HG03103 (cell line): ENCODE measurements around the gene NES.

ENCODE experiments used
- ATAC-seq: cut with Tn5 transposase; IDR thresholded peaks from one replicate; pipeline ENCODE4 v1.9.1; 2021; ENCODE audit warnings: low read depth; ENCODE audit not compliant: unreplicated experiment

NES gene

GRCh38 chr1:156684227-156684782, 7.1 kb upstream of the NES start:
- no peak for ATAC-seq

- no peak for ATAC-seq
Measured at GRCh38 chr1:156682166-156682890, 5.1 kb upstream of the NES start.

DNA sequence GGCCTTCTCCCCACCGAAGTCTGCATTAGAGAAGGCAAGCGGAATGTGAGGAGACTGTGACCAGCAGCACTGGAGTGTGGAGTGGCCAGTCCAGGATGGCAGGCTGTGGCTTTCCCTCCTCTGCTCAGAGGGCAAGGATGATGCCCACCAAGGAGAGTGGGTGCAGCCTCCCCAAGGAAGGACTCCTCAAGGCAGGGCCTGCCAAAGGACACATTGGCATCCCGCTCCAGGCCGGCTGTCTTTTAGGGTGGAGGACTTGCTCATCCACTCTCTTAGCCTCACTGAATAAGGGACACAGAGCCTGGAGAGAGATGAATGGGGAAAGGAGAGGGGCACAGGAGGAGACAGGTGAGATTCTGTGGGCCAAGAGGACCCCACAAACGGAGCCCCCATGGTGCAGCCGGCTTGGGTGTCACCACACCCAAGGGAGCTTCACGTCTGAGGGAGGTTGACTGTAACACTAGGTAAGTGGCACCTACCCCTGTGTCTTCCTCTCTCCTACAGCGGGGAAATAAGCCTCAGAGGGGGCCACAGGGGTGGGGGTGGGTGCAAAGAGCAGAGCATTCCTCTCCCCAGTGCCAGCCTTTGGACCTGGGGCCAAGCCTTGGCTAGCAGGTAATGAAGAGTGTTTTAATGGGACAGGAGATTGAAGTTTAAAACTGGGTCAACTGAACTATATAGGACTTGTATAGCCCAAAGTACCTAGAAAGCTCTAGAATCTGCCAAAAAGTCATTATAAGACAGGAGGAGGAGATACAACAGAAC, 4.2 kb upstream of the NES start:
- no peak for ATAC-seq

GRCh38 chr1:156680056-156680455, 2.8 kb upstream of the NES start:
- no peak for ATAC-seq

DNA sequence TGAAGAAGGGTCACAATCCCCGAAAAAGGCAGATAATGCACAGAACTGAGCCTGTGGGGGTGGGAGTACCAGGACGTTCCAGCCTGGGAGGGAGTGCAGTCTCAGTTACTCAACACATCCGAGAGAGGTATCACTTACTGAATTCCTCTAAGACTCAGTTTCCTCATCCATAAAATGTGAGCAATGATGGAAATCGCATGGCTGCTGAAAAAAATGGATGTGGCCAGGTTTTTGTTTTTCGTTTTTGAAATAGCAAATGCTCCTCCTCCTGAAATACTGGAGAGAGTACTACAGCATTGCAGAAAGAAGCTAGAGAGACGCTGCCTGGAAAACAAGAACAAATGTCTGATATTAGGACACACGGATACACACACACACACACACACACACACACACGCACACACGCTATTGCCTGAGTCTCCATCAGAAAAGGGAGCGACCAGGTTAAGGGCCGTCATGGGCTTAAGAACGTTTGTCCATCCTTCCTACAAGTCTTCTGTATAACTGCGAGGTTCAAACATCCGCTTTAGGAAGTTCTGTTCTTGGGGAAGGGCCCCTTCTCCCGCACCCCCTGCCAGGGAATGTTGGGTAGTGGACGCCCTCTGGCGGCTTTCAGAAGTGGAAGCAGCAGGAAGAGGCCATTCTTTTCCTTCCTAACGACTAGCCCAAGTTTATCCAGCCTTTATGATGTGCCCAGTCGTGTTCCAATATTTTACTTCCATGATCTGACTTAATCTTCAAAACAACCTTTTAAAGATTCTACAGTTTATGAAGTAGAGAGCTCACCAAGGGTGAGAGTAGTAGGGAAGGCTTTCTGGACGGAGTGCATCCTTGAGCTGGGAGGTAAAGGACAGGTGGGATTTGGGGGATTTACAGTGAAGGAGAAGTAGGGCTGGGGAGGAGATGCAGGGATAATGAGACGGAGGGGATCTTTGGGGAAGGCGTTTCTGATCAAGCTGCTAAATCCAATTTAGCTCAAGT, 699 bp upstream of the NES start:
- ATAC-seq = no peak

DNA sequence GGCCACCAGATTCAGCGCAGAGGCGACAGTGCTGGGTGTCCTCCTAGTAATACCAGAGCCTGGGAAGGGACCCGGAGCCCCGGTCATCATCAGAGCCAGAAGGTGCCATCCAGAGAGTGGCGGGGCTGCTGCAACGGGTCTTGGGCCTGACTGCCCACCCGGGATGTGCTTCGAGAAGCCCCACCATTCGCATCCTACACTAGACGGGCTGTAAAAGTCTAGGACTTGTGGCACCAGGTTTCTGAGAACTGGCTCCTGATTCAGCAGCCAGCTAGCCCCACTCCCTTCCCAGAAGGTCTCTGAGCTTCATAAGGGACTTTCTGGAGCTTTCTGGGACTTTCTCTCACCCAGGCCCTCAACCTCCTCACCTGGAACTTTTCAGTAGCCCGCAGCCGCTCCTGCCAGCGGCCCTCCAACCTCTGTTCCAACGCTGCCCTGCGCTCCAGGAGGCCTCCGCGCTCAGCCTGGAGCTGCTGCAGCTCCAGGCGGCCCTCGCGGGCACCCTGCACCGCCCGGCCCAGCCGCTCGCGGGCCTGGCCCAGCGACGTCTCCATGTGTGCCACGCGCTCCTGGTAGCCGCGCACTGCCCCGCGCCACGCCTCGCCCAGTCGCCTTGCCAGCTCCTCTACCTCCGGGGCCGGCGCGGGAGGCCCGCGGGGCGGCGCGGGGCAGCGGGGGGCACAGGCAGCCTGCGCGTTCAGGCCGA, 940 bp downstream of the NES start:
- ATAC-seq = no peak

DNA sequence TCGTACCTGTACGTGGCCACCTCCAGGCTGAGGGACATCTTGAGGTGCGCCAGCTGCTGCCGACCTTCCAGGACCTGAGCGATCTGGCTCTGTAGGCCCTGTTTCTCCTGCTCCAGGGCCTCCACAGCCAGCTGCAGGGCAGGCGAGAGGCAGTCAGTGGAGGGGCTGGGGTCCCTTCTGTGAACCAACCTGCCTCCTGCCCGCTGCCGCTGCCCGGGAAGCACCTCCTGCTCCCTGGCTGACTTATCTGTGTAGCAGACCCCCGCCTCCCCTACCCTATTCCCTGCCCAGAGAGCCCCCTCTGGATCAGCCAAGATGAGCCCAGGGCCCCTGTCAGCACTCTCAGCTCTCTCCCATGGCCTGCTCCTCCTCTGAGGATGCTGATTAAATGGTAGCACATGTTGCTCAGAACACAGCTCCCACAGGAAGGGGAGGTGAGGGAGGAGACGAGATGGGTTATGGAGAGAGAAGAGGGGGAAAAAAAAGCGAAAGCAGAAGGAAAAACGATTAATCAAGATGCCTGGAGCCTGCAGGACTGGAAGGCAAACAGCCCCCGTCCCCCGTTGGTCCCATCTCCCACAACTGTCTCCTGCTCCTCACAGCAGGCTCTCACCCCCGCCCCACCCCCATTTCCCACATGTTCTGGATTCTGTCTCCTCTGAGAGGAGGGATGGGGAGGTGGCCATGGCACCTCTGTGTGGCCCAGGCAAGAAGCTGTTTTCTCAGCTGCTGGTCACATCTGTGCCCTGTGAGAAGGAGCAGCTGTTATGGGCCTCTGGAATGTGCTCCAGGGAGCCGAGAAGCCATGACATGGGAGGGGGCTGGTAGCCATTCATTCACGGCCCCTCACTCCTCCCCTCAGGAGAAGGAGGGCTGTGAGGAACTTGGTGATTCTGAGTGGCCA, 1.7 kb downstream of the NES start:
- ATAC-seq = no peak

DNA sequence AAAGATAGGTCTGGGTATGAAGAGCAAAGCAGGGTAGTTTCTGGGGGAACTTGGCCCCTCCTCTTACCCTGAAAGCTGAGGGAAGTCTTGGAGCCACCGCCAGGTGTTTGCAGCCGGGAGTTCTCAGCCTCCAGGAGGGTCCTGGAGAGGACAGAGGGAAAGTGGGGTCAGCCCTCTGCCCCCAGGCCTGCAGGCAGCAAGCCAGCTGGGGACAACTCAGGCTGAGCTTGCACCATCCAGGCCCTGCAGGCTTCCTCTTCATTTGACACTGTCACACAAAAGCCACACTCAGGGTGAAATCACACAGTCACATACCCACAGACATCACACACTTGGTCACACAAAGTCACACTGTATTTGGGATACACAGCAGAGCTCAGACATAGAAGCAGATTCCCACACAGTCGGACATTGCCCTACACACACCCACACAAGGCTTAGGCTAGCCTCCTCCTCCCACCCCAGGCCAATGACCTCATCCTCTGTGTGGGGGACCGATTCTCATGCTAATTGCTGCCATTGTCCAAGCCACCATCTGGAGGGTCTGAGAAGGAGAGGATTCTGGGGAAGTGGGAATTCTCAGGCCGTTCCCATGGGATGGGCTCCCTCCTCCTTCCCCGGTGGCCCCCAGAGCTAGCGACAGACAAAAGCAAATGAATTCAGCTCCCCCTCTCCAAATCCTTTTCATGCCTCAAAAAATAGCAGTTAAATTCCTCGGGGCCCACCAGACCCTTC, 3.7 kb downstream of the NES start:
- no peak for ATAC-seq

GRCh38 chr1:156671804-156672203, 5.4 kb downstream of the NES start:
- ATAC-seq = no peak

DNA sequence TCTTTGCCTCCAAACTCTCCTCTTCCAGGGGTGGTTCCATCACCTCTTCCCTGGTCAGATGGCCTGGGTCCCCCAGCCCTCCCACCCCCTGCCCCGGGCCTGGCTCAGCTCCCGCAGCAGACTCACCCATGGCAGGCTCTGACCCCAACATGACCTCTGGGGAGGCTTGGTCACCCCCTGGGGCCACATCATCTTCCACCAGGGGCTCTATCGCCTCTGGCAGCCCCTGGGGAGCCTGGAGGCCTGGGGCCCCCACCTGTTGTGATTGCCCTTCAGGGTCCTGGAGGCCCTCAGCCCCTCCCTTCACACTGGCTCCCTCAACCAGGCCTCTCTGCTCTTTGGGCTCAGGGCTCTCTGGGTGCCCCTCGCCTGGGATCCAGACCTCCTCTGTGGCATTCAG, 6.4 kb downstream of the NES start:
- ATAC-seq = no peak

GRCh38 chr1:156670359-156670758, 6.8 kb downstream of the NES start:
- ATAC-seq = no peak

DNA sequence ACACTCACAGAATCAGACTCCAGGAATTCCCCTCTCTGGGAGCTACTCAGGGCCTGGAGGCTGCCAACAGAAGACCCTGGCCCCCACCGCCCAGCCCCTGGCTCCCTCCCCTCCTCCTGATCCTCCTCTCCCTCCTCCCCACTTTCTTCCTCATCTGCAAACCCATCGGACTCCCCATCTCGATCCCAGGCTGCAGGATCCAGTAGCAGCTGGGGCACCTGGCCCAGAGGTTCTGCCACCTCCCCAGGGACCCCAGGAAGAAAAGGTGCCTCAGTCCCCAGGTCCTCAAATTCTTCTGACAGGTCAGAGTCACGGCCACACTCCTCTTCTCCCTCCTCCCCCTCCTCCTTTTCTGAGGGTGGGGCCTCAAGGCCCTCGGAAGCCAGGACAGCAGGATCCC, 7.4 kb downstream of the NES start:
- ATAC-seq = no peak

- no peak for ATAC-seq
Measured at GRCh38 chr1:156668801-156669637, 8.2 kb downstream of the NES start.

GRCh38 chr1:156667968-156668709, 9.1 kb downstream of the NES start:
- no peak for ATAC-seq

DNA sequence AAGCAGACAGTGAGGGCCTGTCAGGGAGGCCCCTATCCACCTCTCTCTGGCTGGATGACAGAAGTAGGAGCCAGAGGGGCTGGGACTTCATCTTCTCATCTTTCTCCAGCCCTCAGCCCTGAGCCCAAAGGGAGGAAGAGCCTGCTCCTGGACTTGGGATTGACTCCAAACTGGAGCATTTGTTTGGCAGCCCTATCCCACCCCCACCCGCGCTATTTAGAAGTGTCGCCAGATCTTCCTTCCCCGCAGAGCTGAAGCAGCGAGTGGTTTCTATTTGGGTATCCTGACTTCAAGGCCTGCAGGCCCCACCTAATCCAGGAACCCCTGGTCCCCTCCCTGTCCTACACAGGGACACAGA, 9.6 kb downstream of the NES start:
- ATAC-seq = no peak

DNA sequence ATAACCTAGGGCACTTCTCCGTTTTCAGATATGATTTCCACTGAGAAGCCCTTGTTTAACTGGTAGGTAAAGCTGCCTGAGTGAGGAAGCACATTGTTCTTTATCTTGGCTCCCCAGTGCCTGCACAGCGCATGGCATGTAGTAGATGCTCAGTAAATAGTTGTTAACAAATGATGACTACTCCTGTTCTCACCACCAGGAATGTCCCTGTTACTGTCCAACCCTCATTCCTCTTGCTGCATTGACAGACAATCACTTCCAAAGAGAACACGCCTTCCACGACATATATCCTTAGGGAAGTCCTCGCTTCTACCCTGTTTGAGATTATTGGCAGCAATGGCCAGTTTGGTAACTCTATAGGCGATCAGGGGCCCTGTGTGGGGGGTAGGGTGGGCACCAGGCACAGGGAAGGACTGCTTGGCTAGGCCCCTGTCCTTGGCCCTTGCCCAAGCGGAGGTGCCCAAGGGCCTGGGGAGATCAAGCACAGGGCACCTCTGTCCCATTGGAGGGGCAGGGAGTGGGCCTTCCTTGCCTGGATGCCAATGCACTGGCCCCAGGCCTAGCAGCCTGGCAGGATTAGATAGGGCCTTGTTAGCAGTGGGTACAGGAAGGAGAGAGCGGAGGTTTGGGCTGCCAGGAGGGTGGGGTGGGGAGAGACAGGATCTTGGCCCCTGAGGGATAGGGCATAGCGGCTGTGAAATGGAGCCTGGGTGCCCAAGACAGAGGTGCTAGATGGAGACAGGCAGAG, 10.2 kb downstream of the NES start:
- ATAC-seq = no peak
